Mononuclear cell (primary cell): ENCODE results near the gene ALG10. TPM values are rescaled to one million over a fixed set of nuclear protein-coding genes. Genes with fewer than 3 reads are reported as not detected.
A peak's percentile ranks its signal among the peaks of the same experiment; 100 is the strongest.
"Not testable (repeated sequence)": the region's sequence is repeated elsewhere in the genome, so short reads cannot be mapped to it uniquely, and the experiment has no call there.

Experiments used
- H3K27me3 ChIP-seq: 2 replicates; pipeline ENCODE4 v1.6.0; 2011; ENCODE audit warnings: low read length, control low read depth; ENCODE audit not compliant: insufficient read depth
- H3K4me1 ChIP-seq: 2 replicates; pipeline ENCODE4 v1.5.1; 2011; ENCODE audit warnings: mild to moderate bottlenecking, low read length, control low read depth; ENCODE audit not compliant: insufficient read depth
- H3K4me3 ChIP-seq: 2 replicates; pipeline ENCODE4 v1.5.1; 2011; ENCODE audit warnings: mild to moderate bottlenecking, low read length, moderate library complexity
- H3K9me3 ChIP-seq: 2 replicates; pipeline ENCODE4 v1.5.1; 2011; ENCODE audit warnings: low read depth, mild to moderate bottlenecking, control low read depth, low read length
- total RNA-seq: library from RNA; depleted of rRNA; stranded (reverse); fragments of >200 nt; gene quantifications from one replicate; pipeline ENCODE4 v1.2.3, GENCODE V29; 2012

ALG10 gene, protein sequence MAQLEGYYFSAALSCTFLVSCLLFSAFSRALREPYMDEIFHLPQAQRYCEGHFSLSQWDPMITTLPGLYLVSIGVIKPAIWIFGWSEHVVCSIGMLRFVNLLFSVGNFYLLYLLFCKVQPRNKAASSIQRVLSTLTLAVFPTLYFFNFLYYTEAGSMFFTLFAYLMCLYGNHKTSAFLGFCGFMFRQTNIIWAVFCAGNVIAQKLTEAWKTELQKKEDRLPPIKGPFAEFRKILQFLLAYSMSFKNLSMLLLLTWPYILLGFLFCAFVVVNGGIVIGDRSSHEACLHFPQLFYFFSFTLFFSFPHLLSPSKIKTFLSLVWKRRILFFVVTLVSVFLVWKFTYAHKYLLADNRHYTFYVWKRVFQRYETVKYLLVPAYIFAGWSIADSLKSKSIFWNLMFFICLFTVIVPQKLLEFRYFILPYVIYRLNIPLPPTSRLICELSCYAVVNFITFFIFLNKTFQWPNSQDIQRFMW
- total RNA-seq = 12.6 TPM

- Histone ChIP-seq H3K4me3 (peak within 1 kb of the TSS; percentile 71), H3K27me3 (no peaks in the 10 kb centered on the region), H3K9me3 (no peaks in the 10 kb centered on the region), H3K4me1 (peaks cover 18% of the 10 kb centered on the region)
These were observed at the start of gene ALG10 for GRCh38 chr12:34022079-34022830. Gene ALG10, plus strand, starts transcription at chr12:34022496. Its CDS starts 104 bp downstream, at chr12:34022600.

DNA sequence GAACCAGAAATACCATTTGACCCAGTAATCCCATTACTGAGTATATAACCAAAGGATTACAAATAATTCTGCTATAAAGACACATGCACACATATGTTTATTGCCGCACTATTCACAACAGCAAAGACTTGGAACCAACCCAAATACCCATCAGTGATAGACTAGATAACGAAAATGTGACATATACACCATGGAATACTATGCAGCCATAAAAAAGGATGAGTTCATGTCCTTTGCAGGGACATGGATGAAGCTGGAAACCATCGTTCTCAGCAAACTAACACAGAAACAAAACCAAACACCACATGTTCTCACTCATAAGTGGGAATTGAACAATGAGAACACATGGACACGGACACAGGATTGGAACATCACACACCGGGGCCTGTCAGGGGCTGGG lies 49.4 kb upstream of the ALG10 start:
- not testable (repeated sequence) for H3K9me3 ChIP-seq, H3K4me3 ChIP-seq, H3K4me1 ChIP-seq, H3K27me3 ChIP-seq

- Histone ChIP-seq H3K4me3 (no peak overlapping the region), H3K27me3 (no peaks in the 10 kb centered on the region), H3K4me1 (no peaks in the 10 kb centered on the region), H3K9me3 (no peaks in the 10 kb centered on the region)
These were observed 44.4 kb upstream of the ALG10 start for GRCh38 chr12:33977887-33978286.

GRCh38 chr12:33988197-33988805 lies 34.0 kb upstream of the ALG10 start:
- Histone ChIP-seq H3K4me1 (no peaks in the 10 kb centered on the region), H3K27me3 (no peaks in the 10 kb centered on the region), H3K4me3 (no peak overlapping the region), H3K9me3 (no peaks in the 10 kb centered on the region)

GRCh38 chr12:33988913-33989312 lies 33.4 kb upstream of the ALG10 start:
- Histone ChIP-seq H3K27me3 (no peaks in the 10 kb centered on the region), H3K4me3 (no peak overlapping the region), H3K4me1 (no peaks in the 10 kb centered on the region), H3K9me3 (no peaks in the 10 kb centered on the region)

DNA sequence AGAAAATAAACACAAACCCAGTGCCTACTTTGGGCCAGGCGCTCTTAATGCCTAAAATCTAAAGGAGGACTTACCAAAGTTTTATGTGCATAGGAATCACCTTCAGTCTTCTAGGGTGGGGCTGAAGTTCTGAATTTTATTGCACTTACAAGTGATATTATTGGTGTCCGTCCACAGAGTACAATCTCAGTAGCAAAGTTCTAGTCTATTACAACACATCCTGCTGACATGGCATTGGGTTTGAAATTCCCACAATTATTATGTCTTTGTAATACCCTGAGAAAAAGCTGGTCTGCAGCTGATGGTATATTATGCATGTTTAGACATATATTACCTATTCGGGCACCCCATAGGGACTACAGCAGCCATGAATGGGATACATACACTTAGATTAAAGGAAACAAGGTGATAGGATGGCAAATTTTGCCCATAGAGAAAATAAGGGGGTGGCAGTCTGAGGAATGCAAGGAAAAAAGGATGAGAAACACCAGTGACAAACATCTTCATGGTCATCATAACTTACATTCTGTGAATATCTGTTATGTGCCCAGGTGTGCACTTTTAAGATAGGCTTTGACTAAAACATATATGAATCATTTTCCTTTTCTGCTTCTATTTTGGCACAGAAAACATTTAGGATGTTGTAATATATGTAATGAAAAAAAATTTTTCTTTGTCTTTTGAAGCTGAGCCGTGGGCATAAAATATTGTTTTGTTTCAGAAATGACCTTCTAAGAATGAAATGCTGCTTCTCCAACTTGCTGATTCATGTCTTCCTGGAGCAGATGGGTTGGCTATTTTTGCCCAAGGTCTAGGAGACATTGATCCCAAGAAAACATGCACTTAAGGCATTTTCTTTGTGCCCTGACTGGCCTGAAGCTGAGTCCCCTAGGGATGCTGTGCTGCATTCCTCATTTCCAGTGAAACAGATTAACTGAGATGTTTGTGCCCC lies 27.2 kb upstream of the ALG10 start:
- no peak overlapping the region for H3K4me3 ChIP-seq
- H3K9me3 ChIP-seq = no peaks in the 10 kb centered on the region
- peaks cover 3% of the 10 kb centered on the region for H3K27me3 ChIP-seq
- H3K4me1 ChIP-seq = no peaks in the 10 kb centered on the region

DNA sequence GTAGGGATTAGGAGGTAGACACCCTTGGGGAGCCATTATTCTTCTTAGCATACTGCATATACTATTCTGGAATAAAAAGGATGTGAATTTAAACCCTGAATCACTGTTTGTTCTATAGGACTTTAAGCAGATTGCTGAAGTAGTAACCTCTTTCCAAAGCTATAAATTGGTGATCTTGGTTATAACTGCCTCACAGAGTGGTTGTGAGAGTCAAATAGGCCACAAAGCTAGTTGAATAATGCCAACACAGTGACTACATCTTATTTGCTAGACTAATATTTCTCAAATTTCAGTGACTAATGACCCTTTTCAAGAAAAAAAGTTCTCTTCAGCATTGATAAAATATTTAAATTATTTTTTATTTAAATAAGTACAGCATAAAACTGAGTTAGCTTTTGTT lies 13.5 kb upstream of the ALG10 start:
- not testable (repeated sequence) for H3K4me1 ChIP-seq, H3K27me3 ChIP-seq, H3K9me3 ChIP-seq, H3K4me3 ChIP-seq

GRCh38 chr12:34016361-34016760 lies 5.9 kb upstream of the ALG10 start:
- Histone ChIP-seq H3K4me3 (no peak overlapping the region), H3K4me1 (peaks cover 3% of the 10 kb centered on the region), H3K9me3 (no peaks in the 10 kb centered on the region), H3K27me3 (peaks cover 12% of the 10 kb centered on the region)

GRCh38 chr12:34021071-34021470 lies 1.2 kb upstream of the ALG10 start:
- Histone ChIP-seq H3K4me1 (peaks cover 18% of the 10 kb centered on the region), H3K4me3 (no peak overlapping the region), H3K27me3 (no peaks in the 10 kb centered on the region), H3K9me3 (no peaks in the 10 kb centered on the region)

DNA sequence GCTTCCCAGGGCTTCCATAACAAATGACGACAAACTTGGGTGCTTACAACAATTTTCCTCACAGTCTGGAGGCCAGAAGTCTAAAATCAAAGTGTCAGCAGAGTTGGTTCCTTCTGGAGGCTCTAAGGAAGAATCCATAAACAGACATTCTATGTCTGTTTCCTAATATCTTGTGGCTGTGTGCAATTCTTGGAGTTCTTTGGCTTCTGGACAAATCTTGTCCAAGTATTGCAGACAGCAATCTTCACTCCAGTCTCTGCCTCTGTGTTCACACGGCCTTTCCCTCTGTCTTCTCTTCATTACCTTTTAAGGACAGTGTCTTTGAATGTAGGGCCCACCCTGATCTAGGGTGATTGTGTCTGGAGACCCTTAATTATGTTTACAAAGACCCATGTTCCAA lies 5.4 kb downstream of the ALG10 start:
- not testable (repeated sequence) for H3K4me3 ChIP-seq, H3K4me1 ChIP-seq, H3K27me3 ChIP-seq, H3K9me3 ChIP-seq

DNA sequence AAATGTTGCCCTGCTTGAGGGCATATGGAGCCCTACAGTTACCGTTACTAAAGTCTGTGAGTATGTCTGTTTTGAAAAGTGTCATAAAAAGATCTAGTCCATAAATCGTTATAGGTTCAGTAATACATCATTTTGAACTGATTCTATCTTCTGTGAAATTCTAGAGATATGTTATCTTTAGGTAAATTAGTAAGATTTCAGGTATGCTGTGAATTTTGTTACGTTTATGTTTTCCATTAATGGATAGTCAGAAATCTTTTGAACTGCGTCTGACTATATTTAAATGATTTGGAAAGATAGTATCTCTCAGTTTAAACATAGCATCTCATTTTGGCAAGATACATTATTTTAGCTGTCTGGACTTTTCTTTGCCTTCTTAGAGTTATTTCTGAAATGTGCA lies 8.3 kb downstream of the ALG10 start:
- Histone ChIP-seq H3K9me3 (no peaks in the 10 kb centered on the region), H3K4me1 (no peaks in the 10 kb centered on the region), H3K27me3 (no peaks in the 10 kb centered on the region), H3K4me3 (no peak overlapping the region)

GRCh38 chr12:34033628-34034296 lies 11.5 kb downstream of the ALG10 start:
- Histone ChIP-seq H3K4me1 (no peaks in the 10 kb centered on the region), H3K9me3 (no peaks in the 10 kb centered on the region), H3K27me3 (no peaks in the 10 kb centered on the region), H3K4me3 (no peak overlapping the region)

DNA sequence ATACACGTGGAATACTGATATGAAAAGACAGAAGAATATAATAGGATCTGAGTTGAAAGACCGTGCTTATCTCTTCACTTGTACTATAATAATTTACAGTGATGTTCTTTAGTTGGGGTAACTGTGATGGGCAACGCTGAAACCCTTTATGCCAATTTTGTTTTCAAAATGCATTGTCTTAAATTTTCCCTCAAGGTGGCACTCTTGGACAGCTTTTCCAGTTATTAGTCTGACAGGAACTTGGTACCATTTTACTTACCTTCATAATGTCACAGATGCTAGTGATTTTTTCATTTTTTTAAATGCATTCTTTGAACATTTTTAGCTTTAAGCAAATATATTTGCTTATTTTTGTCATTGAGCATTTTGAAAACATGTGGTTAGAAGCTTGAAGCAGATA lies 16.1 kb downstream of the ALG10 start:
- not testable (repeated sequence) for H3K27me3 ChIP-seq, H3K4me1 ChIP-seq, H3K4me3 ChIP-seq

GRCh38 chr12:34046570-34046969 lies 24.3 kb downstream of the ALG10 start:
- Histone ChIP-seq H3K4me1 (no peaks in the 10 kb centered on the region), H3K9me3 (no peaks in the 10 kb centered on the region), H3K27me3 (no peaks in the 10 kb centered on the region), H3K4me3 (no peak overlapping the region)

More for the DNA sequence above, 16.1 kb downstream of the ALG10 start:
- H3K9me3 ChIP-seq = not testable (repeated sequence)
